Measurements from ENCODE around the gene TMOD4.

Gene TMOD4

DNA sequence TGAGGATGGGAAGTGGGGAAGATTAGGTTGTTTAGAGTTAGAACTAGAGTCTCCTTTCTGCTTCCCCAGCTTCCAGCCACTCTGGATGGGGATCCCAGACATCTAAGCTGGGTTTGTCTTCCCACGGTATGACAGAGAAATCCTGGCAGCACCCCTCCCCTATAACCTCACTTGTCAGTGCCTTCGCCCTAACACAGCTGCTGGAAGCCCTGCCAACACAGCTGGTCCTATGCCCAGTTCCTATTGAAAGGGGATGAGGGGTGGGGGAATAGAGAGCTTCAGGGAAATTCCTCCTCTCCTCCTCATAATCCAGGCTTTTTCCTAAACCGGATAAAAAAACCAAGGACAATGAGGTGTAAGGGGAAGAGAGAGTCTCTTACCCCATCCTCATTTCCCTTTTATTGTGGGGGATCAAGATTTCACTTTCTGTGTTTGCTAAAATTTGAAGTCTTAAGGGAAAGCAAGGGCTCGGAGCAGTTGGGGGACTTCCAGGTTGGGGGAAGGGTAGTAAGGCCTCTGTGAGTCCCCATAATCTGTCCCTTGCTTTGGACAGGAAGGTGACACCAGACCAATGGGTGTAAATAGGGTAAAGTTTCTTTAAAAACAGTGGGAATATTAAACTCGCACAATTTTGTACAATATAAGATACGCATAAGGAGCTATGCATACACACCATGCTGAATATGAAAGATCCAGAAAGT lies 590 bp downstream of the TMOD4 start:
- DNase-seq (ENCODE audit: low read depth), result no peak

DNA sequence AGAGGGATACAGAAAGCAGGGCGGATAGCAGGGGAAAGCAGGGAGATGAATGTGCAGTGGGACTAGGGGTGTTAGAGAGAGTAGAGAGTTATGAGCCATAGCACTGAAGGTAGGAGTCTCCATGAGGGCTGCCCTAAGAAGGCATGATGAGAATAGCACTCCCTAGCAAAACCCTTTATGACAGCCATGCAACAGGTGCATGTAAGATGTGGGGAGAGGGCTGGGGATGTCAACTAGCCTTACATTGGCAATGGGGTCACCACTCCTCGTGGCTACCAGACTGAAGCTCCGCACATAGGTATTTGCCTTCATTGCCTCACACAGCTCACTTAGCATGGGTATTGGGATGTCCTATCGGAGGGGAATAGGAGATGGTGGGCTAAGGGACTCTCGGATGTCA lies 4.6 kb downstream of the TMOD4 start:
- no peak for DNase-seq (ENCODE audit: low read depth)

DNA sequence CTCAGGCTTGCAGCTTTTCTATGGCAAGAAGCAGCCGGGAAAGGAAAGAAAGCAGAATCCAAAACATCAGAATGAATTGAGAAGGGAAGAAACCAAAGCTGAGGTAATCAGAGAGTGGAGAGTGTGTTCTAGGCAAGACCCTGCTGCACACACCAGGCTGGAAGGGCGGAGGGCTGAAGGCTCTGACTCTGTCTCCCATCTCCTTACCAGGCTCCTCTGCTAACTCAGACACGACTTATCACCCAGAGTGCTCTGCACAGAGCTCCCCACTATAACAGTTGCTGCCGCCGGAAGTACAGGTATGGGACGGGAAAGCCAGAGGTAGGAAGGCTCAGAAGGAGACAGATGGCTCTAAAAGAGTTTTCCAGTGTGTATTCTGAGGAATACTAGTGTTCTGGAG lies 8.7 kb downstream of the TMOD4 start:
- DNase-seq (ENCODE audit: low read depth), result no peak

DNA sequence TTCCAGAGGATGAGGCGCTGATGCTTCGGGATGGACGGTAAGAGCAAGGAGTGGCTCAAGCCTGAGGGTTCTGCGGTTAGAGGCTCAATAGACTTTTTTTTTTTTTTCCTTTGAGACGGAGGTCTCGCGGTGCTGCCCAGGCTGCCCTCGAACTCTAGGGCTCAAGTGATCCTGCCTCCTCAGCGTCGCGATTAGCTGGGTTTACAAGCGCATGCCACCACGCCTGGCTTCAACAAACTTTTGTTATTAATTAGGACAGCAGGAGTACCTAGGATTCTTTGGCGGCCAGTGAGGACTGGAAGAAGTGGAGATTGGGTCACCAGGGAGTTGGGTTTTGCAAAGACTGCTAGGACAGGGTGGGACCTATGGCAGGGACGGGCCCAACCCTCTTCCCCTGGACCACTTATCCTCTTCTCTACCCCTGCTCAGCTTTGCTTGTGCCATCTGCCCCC lies 9.2 kb downstream of the TMOD4 start:
- DNase-seq (ENCODE audit: low read depth), result peak; percentile 82

DNA sequence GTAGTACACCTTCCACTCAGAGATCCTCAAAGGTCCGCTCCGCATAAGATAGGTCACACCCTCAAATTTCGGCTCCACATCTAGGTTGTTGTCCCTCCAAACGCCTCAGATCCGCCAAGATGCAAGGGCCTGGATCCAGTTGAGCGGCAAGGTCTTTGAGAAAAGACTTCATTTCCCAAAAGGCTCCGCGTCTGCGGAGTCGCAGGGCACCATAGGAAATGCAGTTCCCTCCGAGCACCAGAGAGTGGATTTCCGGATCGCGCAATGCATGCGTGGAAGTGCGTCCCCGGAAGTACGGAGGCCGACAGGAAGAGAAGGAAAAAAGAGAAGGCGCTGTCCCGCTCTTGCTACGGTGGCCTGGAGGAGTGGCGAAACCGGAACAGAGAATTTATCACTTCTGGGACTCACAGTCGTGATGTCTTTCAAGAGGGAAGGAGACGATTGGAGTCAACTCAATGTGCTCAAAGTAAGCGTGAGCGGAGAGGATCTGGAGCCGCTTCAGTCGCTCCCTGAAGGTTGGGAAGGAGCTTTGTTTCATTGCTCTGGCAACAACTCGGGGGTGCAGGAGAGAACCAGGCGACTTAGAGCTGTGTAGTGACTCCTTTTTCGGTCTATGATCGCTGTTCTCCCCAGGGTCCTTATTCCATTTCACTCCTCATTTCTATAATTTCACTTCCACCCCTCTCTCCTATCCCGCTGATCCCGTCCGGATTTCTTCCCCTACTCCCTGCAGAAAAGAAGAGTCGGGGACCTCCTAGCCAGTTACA lies 9.9 kb downstream of the TMOD4 start, which contains the start of the genes LYSMD1 and SCNM1:
TSS of gene LYSMD1 (minus strand) at position 165 of the 767 bp plus-strand sequence. CDS start 644 bp downstream, outside the sequence.
TSS of gene SCNM1 (plus strand) at position 407 of the 767 bp plus-strand sequence. CDS start at position 416, 9 bp downstream.
- peak; percentile 99 for DNase-seq (ENCODE audit: low read depth)

DNA sequence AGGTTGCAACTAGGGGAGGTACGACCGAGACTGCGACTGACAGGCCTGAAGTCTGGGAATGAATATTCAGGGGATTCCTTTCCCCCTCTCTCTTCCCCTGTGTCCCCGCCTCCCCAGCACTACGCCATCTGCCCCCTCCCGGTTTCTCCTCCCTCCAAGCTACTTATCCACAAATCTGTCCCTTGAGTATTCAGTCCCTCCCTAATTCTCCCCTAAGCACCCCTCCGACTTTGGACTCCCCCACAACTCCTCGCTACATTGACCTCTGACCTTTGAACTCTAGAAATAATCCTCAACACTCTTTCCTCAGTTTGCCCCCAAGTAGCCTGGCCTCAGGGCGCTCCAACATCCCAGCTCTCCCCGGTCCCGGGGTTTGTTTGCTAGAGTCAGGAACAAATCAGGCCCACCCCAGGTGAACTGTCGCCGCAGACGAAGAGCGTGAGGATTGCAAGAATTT lies 10.5 kb downstream of the TMOD4 start:
- peak; percentile 51 for DNase-seq (ENCODE audit: low read depth)

DNA sequence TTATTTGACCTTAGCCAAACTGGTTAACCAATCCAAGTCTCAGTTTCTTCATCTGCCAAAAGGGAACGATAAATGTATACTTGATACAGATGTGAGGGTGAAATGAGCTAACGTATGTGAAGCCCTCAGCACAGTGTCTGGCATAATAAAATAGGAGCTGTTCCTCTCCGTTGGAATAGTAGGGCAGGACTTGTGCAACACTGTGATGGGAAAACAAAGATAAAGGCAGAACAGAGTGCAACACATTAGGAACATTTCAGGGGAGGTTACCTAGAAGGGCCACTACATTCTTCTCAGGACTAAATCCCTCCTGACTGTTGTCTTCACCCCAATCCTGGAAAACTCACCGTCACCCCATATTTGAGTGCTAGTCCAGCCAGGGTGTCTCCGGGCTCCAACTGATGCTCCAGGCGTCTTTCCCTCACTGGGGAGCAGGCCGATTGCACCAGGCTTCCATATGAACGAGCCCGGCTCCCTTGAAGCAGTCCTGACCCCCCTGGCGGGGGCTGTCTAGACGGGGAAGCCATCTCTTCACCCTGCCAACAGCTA lies 11.0 kb downstream of the TMOD4 start:
- DNase-seq (ENCODE audit: low read depth), result peak; percentile 67

DNA sequence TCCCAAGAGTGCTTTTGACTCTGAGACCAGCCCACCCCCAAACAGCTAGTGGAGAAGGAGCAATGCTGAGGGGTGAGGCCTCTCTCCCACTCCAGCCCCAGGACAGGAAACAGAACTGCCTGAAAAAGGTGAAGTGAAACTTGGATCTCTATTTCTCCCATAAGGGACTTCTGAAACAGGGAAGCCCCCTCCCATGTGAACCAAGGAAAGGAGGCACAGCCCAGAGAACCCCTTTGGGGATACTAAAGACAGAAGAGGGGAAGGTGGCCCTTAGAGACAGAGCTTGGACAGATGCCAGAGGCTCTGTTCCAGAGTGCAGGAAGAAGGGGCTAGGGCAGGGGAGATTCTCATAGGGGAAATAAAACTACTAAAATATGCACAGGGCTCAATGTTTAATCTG lies 16.4 kb downstream of the TMOD4 start:
- DNase-seq (ENCODE audit: low read depth), result no peak

DNA sequence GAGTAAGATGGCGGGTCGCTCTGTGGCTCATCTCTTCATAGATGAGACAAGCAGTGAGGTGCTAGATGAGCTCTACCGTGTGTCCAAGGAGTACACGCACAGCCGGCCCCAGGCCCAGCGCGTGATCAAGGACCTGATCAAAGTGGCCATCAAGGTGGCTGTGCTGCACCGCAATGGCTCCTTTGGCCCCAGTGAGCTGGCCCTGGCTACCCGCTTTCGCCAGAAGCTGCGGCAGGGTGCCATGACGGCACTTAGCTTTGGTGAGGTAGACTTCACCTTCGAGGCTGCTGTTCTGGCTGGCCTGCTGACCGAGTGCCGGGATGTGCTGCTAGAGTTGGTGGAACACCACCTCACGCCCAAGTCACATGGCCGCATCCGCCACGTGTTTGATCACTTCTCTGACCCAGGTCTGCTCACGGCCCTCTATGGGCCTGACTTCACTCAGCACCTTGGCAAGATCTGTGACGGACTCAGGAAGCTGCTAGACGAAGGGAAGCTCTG lies 17.0 kb downstream of the TMOD4 start:
- no peak for DNase-seq (ENCODE audit: low read depth)

DNA sequence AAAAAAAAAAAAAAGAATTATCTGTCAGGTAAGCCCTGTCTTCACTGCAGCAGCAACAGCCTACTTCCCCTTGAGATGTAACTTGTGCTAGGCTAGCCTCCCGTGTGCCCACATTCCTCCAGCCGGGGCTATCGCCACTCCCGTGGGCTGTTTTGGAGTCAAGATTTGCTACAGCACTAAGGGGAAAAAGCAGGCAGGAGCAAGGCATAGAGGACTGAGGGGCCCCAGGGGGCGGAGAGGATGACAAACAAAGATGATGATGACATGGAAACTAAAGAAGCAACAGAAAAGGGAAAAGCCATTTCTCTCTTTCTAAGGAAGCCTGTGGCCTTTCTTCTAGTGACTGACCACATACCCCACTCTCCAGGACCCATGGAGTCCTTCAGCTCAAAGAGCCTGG lies 17.5 kb downstream of the TMOD4 start:
- DNase-seq (ENCODE audit: low read depth), result no peak

DNA sequence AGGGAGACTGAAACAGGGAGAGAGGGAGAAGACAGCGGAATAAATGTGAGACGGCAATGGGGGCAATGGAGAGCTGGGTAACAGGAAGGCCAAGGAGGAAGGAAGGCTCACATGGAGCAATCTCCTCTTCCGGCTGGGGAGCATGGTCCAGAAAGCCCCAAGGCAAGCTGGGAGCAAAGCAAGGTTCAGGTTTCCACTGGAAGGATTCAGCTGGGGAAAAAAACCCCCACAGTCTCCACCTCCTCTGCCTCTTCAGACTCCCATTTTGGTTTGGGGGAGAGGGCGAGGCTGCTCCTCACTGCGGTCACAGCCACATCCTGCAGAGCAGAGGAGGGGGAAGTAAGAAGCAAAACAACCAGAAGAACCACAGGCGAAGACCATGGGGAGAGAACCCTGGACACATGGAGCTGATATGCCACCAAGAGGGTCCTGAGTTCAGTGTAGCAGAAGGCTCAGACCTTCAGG lies 18.7 kb downstream of the TMOD4 start:
- no peak for DNase-seq (ENCODE audit: low read depth)

DNA sequence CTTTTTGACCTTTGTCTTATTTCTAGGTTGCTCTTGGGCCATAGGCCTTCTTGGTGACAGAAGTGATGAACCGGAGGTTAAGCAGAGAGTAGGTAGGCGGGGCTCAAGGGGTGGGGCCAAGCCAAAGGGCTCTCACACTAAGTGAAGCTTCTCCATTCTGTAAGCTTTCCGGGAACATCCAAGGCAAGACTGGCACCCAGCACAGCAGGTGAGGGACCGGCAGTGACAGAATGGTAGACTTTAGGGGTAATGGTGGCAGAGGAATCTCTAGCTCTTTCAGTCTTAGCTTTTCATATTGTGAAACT lies 19.3 kb downstream of the TMOD4 start, which contains the start of gene TNFAIP8L2:
TSS of gene TNFAIP8L2 (plus strand) at position 135 of the 305 bp plus-strand sequence. CDS start 2,049 bp downstream, outside the sequence.
- no peak for DNase-seq (ENCODE audit: low read depth)

DNA sequence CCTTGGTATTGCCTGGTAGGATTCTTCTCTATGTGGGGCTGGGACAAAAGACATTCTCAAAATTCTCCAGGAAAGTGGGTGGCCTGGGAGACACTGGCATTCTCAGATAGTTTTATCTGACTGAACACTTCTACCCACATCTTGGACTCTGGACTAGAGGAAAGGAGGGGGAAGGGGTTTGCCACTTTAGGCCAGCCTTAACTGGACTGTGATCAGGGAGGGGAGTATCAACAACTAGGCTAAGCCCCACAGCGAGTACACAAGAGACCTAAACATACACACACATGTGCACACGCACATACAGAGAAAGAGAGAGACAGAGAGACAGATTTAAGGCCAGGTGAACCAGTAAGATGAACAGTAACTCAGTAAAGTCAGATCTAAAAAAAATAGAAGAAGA lies 28.1 kb downstream of the TMOD4 start:
- DNase-seq (ENCODE audit: low read depth), result no peak

DNA sequence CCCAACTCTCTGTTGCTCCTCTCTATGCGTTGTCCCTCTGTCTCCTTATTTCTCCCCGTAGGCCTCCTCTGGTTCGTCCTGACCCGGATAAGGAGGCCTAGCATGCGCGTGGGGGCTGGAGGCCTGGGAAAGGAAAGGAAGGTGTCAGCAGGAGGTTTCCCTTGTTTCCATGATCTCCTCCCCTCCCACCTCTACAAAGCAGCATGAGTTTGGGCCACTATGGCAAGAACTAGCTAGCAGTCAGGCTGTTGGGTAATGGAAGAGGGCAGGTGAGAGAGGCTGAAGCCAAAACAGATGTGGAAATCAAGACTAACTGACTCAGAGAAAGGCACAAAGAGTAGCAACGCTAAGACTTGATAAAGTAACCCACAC lies 28.7 kb downstream of the TMOD4 start:
- DNase-seq (ENCODE audit: low read depth), result peak; percentile 75

DNA sequence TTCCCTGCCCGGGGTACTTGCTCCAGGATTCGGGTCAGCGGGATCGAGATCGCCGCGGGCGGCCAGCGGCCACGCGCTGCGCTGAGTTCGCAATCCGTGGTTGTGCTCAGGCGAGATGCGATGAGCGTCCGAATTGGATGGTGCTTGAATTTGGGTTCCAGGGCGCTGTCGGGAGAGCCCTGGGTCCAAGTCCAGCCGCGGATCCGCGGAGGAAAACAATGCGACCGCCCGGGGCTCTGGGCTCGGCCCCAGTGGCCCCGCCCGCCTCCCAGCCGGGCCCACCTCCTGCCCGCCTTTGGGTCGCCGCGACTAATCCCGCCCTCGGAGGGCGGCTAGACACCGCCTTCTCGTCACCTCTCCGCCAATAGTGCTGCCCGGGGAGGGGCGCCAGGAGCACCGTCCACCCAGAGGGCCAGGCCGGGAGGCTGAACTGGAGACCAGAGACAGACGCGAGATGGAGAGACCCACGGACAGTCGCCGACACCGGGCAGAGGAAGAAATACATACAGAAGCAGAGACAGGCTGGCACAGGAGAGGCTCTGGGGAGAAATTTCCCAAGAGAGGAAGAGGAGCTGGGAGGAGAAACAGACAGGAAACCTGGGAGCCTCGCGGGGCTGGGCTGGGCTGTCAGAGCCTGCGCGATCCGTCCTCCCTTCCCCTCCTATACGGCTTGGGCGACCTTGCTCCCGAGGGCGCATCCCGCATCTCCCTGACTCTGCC lies 29.2 kb downstream of the TMOD4 start, which contains the start of gene SEMA6C:
TSS of gene SEMA6C (minus strand) at position 220 of the 720 bp plus-strand sequence. CDS start 4,010 bp downstream, outside the sequence.
- DNase-seq (ENCODE audit: low read depth), result peak; percentile 88

DNA sequence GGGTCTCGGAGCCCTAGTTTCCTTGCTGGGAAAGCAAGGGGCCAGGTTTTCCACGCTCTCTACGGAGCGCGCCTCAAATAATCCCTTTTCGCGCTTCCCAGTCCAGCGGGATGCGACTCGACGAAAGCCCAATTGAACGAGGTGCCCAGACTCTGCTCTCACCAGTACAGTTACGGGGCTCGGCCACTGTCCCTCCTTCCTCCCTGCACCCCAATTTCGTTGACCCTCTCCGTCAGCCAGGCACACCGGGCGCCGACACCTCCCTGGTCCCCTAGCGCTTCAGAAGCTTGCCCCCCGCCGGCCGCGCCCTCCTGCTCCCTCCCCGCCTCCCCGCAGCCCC lies 29.7 kb downstream of the TMOD4 start:
- DNase-seq (ENCODE audit: low read depth), result no peak

DNA sequence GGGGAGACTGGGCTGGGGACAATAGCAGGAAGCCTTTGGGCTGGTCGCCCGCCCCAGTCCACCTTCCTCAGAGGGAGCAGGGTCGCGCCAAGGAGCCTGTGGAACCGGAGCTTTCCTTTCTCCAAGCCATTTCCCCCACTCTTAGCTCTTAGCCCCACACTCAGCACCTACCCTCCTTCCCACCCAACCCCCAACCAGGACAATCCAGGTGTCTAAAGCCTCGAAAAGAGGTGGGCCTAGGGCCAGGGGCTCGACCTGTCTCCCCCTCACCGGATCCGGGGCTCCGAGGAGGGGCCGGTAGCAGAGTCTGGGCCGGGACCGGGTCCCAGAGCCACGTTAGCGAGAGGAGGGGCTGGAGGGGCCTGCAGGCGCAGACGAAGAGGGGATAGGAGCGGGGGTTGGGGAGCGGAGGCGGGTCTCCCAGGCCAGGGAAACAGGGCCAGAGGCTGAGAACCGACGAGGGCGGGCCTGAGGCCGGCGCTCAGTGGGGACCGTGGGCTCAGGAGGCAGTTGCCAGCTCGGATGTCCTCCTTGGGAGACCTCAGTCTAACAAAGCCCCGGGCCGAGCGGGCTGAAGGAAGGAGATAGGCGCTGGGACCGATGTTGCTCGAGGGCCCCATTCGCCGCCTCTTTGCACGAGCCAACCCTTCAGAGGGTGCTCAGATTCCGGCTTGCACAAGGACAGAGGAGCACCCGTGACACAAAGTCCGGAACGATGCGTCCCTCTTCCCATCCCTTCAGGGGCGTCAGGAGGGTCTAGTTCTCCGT lies 30.3 kb downstream of the TMOD4 start:
- no peak for DNase-seq (ENCODE audit: low read depth)

DNA sequence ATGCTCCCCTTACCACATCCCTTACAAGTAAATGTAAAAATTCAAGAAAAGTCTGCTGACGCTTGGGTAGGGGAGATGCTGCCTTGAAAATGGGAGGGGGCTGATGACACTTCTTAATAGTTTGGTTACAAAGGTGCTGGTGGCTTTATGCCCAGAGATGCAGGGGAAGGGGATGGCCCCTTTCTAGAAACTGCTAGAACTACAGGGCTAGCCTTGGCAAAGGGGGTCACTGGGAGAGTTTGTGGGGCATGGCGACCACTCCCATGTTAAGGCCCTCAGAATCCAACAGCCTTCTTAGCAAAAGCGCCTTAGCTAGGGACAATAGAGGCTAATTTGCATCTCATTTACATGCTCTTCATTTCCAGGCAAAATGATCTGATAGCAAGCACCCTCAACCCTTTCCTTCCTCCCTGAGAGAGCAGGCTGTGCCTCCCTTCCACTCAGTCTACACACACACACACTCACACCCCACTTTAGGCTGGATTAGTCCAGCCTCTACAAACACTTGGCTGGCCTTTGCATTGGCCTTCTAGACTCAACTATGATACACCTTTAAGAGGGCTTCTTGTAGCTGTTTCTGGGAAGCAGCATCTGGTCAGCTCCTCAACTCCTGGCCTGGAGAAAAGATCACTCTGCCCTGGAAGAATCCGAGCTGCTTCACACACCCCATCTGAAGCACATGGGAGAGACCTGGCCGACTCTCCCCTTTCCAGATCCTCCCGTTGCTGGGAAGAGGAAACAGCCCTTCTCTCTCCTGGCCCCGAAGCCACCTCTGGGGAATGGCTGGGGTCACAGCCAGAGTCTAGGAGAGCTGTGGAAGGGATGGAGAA lies 31.1 kb downstream of the TMOD4 start:
- DNase-seq (ENCODE audit: low read depth), result no peak

DNA sequence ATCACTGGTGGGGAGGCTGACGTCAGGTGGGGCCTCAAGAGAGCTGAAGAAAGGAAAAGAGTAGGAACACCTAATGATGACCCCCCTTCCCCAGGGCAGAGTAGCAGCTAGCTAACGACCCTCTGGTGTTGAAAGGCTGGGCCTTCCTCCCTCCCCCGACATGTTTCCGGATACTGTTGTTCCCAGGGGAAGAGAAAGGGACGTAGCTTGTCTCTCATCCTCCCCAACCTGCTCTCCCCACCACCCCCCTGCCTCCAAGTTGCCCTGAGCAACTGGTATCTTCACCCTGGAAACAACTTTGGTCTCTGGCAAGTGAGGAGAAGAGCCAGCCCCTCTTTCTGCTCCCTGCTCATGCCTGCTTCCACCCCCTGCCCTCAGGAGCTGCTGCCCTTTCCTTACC lies 31.8 kb downstream of the TMOD4 start:
- DNase-seq (ENCODE audit: low read depth), result no peak

DNA sequence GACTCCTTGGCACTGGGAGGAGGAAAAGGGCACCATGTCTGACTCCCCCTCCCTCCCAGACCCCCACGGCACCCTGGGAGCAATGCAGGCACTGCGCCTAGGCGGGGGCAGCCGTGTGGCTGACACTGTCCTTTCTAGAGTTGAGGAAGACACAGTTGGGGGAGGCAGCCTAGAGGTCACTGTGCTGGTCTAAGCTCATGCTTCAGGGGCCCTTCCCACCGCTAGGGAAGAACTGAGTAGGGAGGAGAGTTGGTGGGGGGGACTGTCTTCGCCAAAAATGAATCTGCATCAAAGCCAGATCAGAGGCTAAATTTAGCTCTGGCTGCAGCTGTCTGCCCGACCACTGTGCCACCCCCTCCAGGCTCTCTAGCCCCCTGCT lies 32.7 kb downstream of the TMOD4 start:
- DNase-seq (ENCODE audit: low read depth), result no peak
